Measurements from ENCODE around the gene RTN4R. TPM values are rescaled to one million over a fixed set of nuclear protein-coding genes. Genes with fewer than 3 reads are reported as not detected.
"Not testable (repeated sequence)": the region's sequence is repeated elsewhere in the genome, so short reads cannot be mapped to it uniquely, and the experiment has no call there.

RTN4R gene
- total RNA-seq, 1 experiment from 2014 or later = 7.2 TPM

- DNase-seq (ENCODE audit: low read depth, low spot score) = no peak
- in situ Hi-C loops (cut with HindIII; ENCODE audit: low pct_unique_long_range_greater_than_20kb, low sequenced_read_pairs) = no loop called here
Measured at GRCh38 chr22:20292108-20292507, 24.0 kb upstream of the RTN4R start.

- DNase-seq (ENCODE audit: low read depth, low spot score) = no peak
- in situ Hi-C loops (cut with HindIII; ENCODE audit: low pct_unique_long_range_greater_than_20kb, low sequenced_read_pairs) = no loop called here
Measured at GRCh38 chr22:20291604-20292063, 23.5 kb upstream of the RTN4R start.

- DNase-seq (ENCODE audit: low read depth, low spot score) = no peak
- in situ Hi-C loops (cut with HindIII; ENCODE audit: low pct_unique_long_range_greater_than_20kb, low sequenced_read_pairs) = no loop called here
Measured at GRCh38 chr22:20291249-20291586, 23.1 kb upstream of the RTN4R start.

GRCh38 chr22:20290578-20291248 lies 22.6 kb upstream of the RTN4R start:
- in situ Hi-C loops (cut with HindIII; ENCODE audit: low pct_unique_long_range_greater_than_20kb, low sequenced_read_pairs) = no loop called here
- DNase-seq (ENCODE audit: low read depth, low spot score) = no peak

GRCh38 chr22:20290045-20290392 lies 21.9 kb upstream of the RTN4R start:
- DNase-seq (ENCODE audit: low read depth, low spot score) = no peak
- in situ Hi-C loops (cut with HindIII; ENCODE audit: low pct_unique_long_range_greater_than_20kb, low sequenced_read_pairs) = no loop called here

GRCh38 chr22:20289182-20290044 lies 21.3 kb upstream of the RTN4R start:
- in situ Hi-C loops (cut with HindIII; ENCODE audit: low pct_unique_long_range_greater_than_20kb, low sequenced_read_pairs) = not testable (repeated sequence)

GRCh38 chr22:20286784-20287423 lies 18.8 kb upstream of the RTN4R start:
- in situ Hi-C loops (cut with HindIII; ENCODE audit: low pct_unique_long_range_greater_than_20kb, low sequenced_read_pairs); DNase-seq (ENCODE audit: low read depth, low spot score): not testable (repeated sequence)

More at GRCh38 chr22:20289182-20290044, 21.3 kb upstream of the RTN4R start:
- not testable (repeated sequence) for DNase-seq (ENCODE audit: low read depth, low spot score)

- in situ Hi-C loops (cut with HindIII; ENCODE audit: low pct_unique_long_range_greater_than_20kb, low sequenced_read_pairs); DNase-seq (ENCODE audit: low read depth, low spot score): not testable (repeated sequence)
Measured at GRCh38 chr22:20286312-20286660, 18.2 kb upstream of the RTN4R start.

- in situ Hi-C loops (cut with HindIII; ENCODE audit: low pct_unique_long_range_greater_than_20kb, low sequenced_read_pairs) = not testable (repeated sequence)
- peak; percentile 66 for DNase-seq (ENCODE audit: low read depth, low spot score)
Measured at GRCh38 chr22:20285473-20286311, 17.6 kb upstream of the RTN4R start.

- no peak for DNase-seq (ENCODE audit: low read depth, low spot score)
- in situ Hi-C loops (cut with HindIII; ENCODE audit: low pct_unique_long_range_greater_than_20kb, low sequenced_read_pairs) = no loop called here
Measured at GRCh38 chr22:20284471-20285086, 16.5 kb upstream of the RTN4R start.

- in situ Hi-C loops (cut with HindIII; ENCODE audit: low pct_unique_long_range_greater_than_20kb, low sequenced_read_pairs) = no loop called here
- no peak for DNase-seq (ENCODE audit: low read depth, low spot score)
Measured at GRCh38 chr22:20283674-20284066, 15.6 kb upstream of the RTN4R start.

GRCh38 chr22:20282901-20283673 lies 15.0 kb upstream of the RTN4R start:
- no peak for DNase-seq (ENCODE audit: low read depth, low spot score)
- in situ Hi-C loops (cut with HindIII; ENCODE audit: low pct_unique_long_range_greater_than_20kb, low sequenced_read_pairs) = no loop called here

GRCh38 chr22:20281891-20282290 lies 13.8 kb upstream of the RTN4R start:
- in situ Hi-C loops (cut with HindIII; ENCODE audit: low pct_unique_long_range_greater_than_20kb, low sequenced_read_pairs) = no loop called here
- no peak for DNase-seq (ENCODE audit: low read depth, low spot score)

- in situ Hi-C loops (cut with HindIII; ENCODE audit: low pct_unique_long_range_greater_than_20kb, low sequenced_read_pairs); DNase-seq (ENCODE audit: low read depth, low spot score): not testable (repeated sequence)
Measured at GRCh38 chr22:20281473-20281872, 13.4 kb upstream of the RTN4R start.

- in situ Hi-C loops (cut with HindIII; ENCODE audit: low pct_unique_long_range_greater_than_20kb, low sequenced_read_pairs) = no loop called here
- DNase-seq (ENCODE audit: low read depth, low spot score) = no peak
Measured at GRCh38 chr22:20280866-20281265, 12.7 kb upstream of the RTN4R start.

- in situ Hi-C loops (cut with HindIII; ENCODE audit: low pct_unique_long_range_greater_than_20kb, low sequenced_read_pairs); DNase-seq (ENCODE audit: low read depth, low spot score): not testable (repeated sequence)
Measured at GRCh38 chr22:20280163-20280562, 12.0 kb upstream of the RTN4R start.

- no peak for DNase-seq (ENCODE audit: low read depth, low spot score)
- in situ Hi-C loops (cut with HindIII; ENCODE audit: low pct_unique_long_range_greater_than_20kb, low sequenced_read_pairs) = no loop called here
Measured at GRCh38 chr22:20279662-20280134, 11.6 kb upstream of the RTN4R start.
